LNCaP clone FGC (cell line): ENCODE data around the gene RCAN1.
"Not testable (repeated sequence)": the region's sequence is repeated elsewhere in the genome, so short reads cannot be mapped to it uniquely, and the experiment has no call there.

Experiments
- DNase-seq: peaks from one replicate; pipeline ENCODE4 v3.0.0-alpha.2; 2011; ENCODE audit warnings: low read depth
- H3K4me3 ChIP-seq: 2 replicates; pipeline ENCODE4 v1.5.1; 2011; ENCODE audit warnings: mild to moderate bottlenecking, low read depth, low read length, control low read depth
- CTCF ChIP-seq: IDR thresholded peaks from 2 replicates; pipeline ENCODE4 v1.5.1; 2012; ENCODE audit warnings: mild to moderate bottlenecking; ENCODE audit not compliant: control insufficient read depth, insufficient read depth; ENCODE audit errors: extremely low read depth

RCAN1 gene

GRCh38 chr21:34570313-34570712 lies 44.6 kb downstream of the RCAN1 start:
- H3K4me3 ChIP-seq = no peak overlapping the region
- no peak for DNase-seq
- TF ChIP-seq CTCF = no peak

GRCh38 chr21:34569381-34569979 lies 45.4 kb downstream of the RCAN1 start:
- no peak for DNase-seq
- no peak overlapping the region for H3K4me3 ChIP-seq
- no peak for TF ChIP-seq CTCF

GRCh38 chr21:34568801-34569200 lies 46.1 kb downstream of the RCAN1 start:
- DNase-seq, H3K4me3 ChIP-seq: not testable (repeated sequence)

- no peak for DNase-seq
Measured at GRCh38 chr21:34567604-34568155, 47.2 kb downstream of the RCAN1 start.

GRCh38 chr21:34565238-34565637 lies 49.7 kb downstream of the RCAN1 start:
- no peak overlapping the region for H3K4me3 ChIP-seq
- no peak for TF ChIP-seq CTCF
- no peak for DNase-seq

More at GRCh38 chr21:34567604-34568155, 47.2 kb downstream of the RCAN1 start:
- H3K4me3 ChIP-seq = no peak overlapping the region
- TF ChIP-seq CTCF = no peak

GRCh38 chr21:34563370-34563769 lies 51.5 kb downstream of the RCAN1 start:
- not testable (repeated sequence) for DNase-seq, H3K4me3 ChIP-seq

GRCh38 chr21:34561806-34562205 lies 53.1 kb downstream of the RCAN1 start:
- TF ChIP-seq CTCF = no peak
- no peak for DNase-seq
- no peak overlapping the region for H3K4me3 ChIP-seq

GRCh38 chr21:34560609-34561008 lies 54.3 kb downstream of the RCAN1 start:
- no peak overlapping the region for H3K4me3 ChIP-seq
- TF ChIP-seq CTCF = no peak
- DNase-seq = no peak
